Neural cell (in vitro differentiated cells): ENCODE measurements around the gene C10orf105.

Experiments used
- CTCF ChIP-seq: fragments of 450-650 bp; IDR thresholded peaks from 2 replicates; pipeline ENCODE4 v1.5.1; 2014; ENCODE audit warnings: antibody characterized with exemption, mild to moderate bottlenecking, moderate library complexity; ENCODE audit not compliant: poor library complexity, severe bottlenecking
- EP300 ChIP-seq: fragments of 450-650 bp; conservative IDR thresholded peaks from 2 replicates; pipeline ENCODE4 v1.6.1; 2014; ENCODE audit warnings: antibody characterized with exemption, mild to moderate bottlenecking, moderate library complexity; ENCODE audit not compliant: poor library complexity, severe bottlenecking
- POLR2AphosphoS5 ChIP-seq: IDR thresholded peaks from 2 replicates; pipeline ENCODE4 v1.6.1; 2012
- RAD21 ChIP-seq: fragments of 450-650 bp; conservative IDR thresholded peaks from 2 replicates; pipeline ENCODE4 v1.6.1; 2014; ENCODE audit warnings: antibody characterized with exemption, mild to moderate bottlenecking, moderate library complexity
- REST ChIP-seq: IDR thresholded peaks from 2 replicates; pipeline ENCODE4 v1.6.1; 2012; ENCODE audit warnings: borderline replicate concordance
- TAF1 ChIP-seq: IDR thresholded peaks from 2 replicates; pipeline ENCODE4 v1.6.1; 2012; ENCODE audit warnings: low read depth

- TF ChIP-seq CTCF = no peak
- no peak for TF ChIP-seq TAF1
- TF ChIP-seq POLR2AphosphoS5 = no peak
- no peak for TF ChIP-seq REST
- TF ChIP-seq EP300 = no peak
- TF ChIP-seq RAD21 = no peak
Measured at GRCh38 chr10:71767420-71768035, 48.0 kb upstream of the C10orf105 start.
